ENCODE results near the gene ZNF497. TPM values are rescaled to one million over a fixed set of nuclear protein-coding genes. Genes with fewer than 3 reads are reported as not detected.

ZNF497 gene
- total and polyA plus RNA-seq, 2 of the 13 experiments (the other 11 are each of a cell fraction or from before 2014, with no cell fraction given) = 1.5 to 1.9 TPM

DNA sequence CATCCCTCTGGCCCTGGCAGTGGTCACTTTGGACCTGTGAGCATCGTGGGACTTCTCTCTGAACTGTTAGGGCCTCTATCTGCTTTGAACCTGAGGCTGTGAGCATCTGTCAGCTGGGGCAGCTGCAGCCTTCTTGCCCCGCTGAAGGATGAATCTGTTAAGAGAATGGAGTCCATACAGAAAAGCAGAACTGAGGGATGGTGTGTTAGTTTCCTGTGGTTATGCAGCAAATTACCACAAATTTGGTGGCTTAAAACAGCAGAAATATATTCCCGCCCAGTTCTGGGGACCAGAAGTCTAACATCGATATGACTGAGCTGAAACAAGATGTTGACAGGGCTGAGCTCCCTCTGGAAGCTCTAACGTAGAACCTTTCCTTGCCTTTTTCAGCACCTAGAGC is 1.6 kb upstream of the ZNF497 start:
- 73% methylated on average over 4 of the region's 5 CpGs for WGBS (ENCODE audit: low lambda C conversion rate)
- Histone ChIP-seq H2AFZ (ENCODE audit: low read length) (no peak overlapping the region), H3K4me1 (ENCODE audit: insufficient read depth, low read length) (peaks cover 11% of the 10 kb centered on the region), H3K9ac (ENCODE audit: insufficient read depth, low read depth, low read length) (no peak overlapping the region), H3K4me2 (ENCODE audit: low read depth, low read length) (no peak overlapping the region), H3K4me3 (replicated peaks in 1 of 3; ENCODE audit: insufficient read depth in 1 of 3, low read depth in 2 of 3, low read length in 3 of 3) (no peak overlapping the region), H3K36me3 (replicated peaks in 1 of 2; ENCODE audit: control insufficient read depth in 1 of 2, insufficient read depth in 2 of 2, low read length in 2 of 2) (no peaks in the 10 kb centered on the region), H3K9me3 (ENCODE audit: low read length) (no peaks in the 10 kb centered on the region), H3K79me2 (ENCODE audit: insufficient read depth, low read length) (no peaks in the 10 kb centered on the region), H4K20me1 (ENCODE audit: insufficient read depth, low read length) (no peaks in the 10 kb centered on the region), H3K27ac (ENCODE audit: extremely low read length, insufficient read depth, low read length) (no peak overlapping the region), H3K27me3 (ENCODE audit: control insufficient read depth in 1 of 2, insufficient read depth in 2 of 2, low read length in 2 of 2) (no peaks in the 10 kb centered on the region)
- ATAC-seq = no peak
- intact Hi-C loops (cut with micrococcal nuclease; ENCODE audit: unreplicated experiment) = no loop called here
- BruUV-seq (replicated peaks) = no TSS peak
- no peak for FAIRE-seq
- TF ChIP-seq MED8 (CRISPR knock-in tag; IDR thresholded peaks at IDR 0.05; ENCODE audit: insufficient replicate concordance) = no peak
- TF ChIP-seq, protein P1, sequence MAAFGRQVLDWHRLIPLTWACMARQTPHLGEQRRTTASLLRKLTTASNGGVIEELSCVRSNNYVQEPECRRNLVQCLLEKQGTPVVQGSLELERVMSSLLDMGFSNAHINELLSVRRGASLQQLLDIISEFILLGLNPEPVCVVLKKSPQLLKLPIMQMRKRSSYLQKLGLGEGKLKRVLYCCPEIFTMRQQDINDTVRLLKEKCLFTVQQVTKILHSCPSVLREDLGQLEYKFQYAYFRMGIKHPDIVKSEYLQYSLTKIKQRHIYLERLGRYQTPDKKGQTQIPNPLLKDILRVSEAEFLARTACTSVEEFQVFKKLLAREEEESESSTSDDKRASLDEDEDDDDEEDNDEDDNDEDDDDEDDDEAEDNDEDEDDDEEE (CRISPR knock-in tag; IDR thresholded peaks at IDR 0.05) = no peak
- no peak for TF ChIP-seq ZNF781 (CRISPR knock-in tag; IDR thresholded peaks at IDR 0.05; ENCODE audit: borderline replicate concordance, not compliant biosample characterization)
- TF ChIP-seq ZSCAN12 (CRISPR knock-in tag; IDR thresholded peaks at IDR 0.05) = no peak
- TF ChIP-seq ATF7-NPFF (CRISPR knock-in tag; IDR thresholded peaks at IDR 0.05; ENCODE audit: low read depth) = no peak
- no peak for TF ChIP-seq PLRG1 (conservative IDR thresholded peaks at IDR 0.05)
- TF ChIP-seq, protein P2, sequence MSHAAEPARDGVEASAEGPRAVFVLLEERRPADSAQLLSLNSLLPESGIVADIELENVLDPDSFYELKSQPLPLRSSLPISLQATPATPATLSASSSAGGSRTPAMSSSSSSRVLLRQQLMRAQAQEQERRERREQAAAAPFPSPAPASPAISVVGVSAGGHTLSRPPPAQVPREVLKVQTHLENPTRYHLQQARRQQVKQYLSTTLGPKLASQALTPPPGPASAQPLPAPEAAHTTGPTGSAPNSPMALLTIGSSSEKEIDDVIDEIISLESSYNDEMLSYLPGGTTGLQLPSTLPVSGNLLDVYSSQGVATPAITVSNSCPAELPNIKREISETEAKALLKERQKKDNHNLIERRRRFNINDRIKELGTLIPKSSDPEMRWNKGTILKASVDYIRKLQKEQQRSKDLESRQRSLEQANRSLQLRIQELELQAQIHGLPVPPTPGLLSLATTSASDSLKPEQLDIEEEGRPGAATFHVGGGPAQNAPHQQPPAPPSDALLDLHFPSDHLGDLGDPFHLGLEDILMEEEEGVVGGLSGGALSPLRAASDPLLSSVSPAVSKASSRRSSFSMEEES (CRISPR knock-in tag; IDR thresholded peaks at IDR 0.05) = no peak
- TF ChIP-seq, protein P3, sequence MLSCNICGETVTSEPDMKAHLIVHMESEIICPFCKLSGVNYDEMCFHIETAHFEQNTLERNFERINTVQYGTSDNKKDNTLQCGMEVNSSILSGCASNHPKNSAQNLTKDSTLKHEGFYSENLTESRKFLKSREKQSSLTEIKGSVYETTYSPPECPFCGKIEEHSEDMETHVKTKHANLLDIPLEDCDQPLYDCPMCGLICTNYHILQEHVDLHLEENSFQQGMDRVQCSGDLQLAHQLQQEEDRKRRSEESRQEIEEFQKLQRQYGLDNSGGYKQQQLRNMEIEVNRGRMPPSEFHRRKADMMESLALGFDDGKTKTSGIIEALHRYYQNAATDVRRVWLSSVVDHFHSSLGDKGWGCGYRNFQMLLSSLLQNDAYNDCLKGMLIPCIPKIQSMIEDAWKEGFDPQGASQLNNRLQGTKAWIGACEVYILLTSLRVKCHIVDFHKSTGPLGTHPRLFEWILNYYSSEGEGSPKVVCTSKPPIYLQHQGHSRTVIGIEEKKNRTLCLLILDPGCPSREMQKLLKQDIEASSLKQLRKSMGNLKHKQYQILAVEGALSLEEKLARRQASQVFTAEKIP (CRISPR knock-in tag; IDR thresholded peaks at IDR 0.05; ENCODE audit: borderline replicate concordance) = no peak
- TF ChIP-seq, protein P4, sequence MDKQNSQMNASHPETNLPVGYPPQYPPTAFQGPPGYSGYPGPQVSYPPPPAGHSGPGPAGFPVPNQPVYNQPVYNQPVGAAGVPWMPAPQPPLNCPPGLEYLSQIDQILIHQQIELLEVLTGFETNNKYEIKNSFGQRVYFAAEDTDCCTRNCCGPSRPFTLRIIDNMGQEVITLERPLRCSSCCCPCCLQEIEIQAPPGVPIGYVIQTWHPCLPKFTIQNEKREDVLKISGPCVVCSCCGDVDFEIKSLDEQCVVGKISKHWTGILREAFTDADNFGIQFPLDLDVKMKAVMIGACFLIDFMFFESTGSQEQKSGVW (CRISPR knock-in tag; IDR thresholded peaks at IDR 0.05; ENCODE audit: borderline replicate concordance) = no peak
- TF ChIP-seq KMT2A (CRISPR knock-in tag; IDR thresholded peaks at IDR 0.05) = no peak
- no peak for TF ChIP-seq ELF3 (CRISPR knock-in tag; IDR thresholded peaks at IDR 0.05)
- no peak for TF ChIP-seq ZNF180 (CRISPR knock-in tag; IDR thresholded peaks at IDR 0.05; ENCODE audit: borderline replicate concordance, low read depth)
- DNase-seq (ENCODE audit: low spot score) = no peak
- ChIA-PET CTCF (ENCODE audit: low intra/inter-chr PET ratio, low total read pairs) (no interaction called here), POLR2A (interaction anchor here (0.8 kb wide), 1 partner anchor 37 kb away, joined by 3 read pairs; the partner anchor contains the start of gene ZSCAN22)
- in situ Hi-C loops (cut with HindIII; ENCODE audit: extremely low pct_ligation_motif_present, low pct_unique_long_range_greater_than_20kb) = no loop called here
